Stomach smooth muscle (tissue), 2 donors: ENCODE results near the gene FAM227A.
"Not testable (repeated sequence)": the region's sequence is repeated elsewhere in the genome, so short reads cannot be mapped to it uniquely, and the experiment has no call there.

ENCODE experiments used
- H3K27ac ChIP-seq: one replicate; pipeline ENCODE4 v1.7.0; 2013; ENCODE audit warnings: mild to moderate bottlenecking, low read length, inconsistent platforms
- H3K27me3 ChIP-seq, 2 donors: one replicate each; pipeline ENCODE4 v1.7.0; 2013; ENCODE audit warnings: low read length in 2 of 2; ENCODE audit not compliant: insufficient read depth in 2 of 2, control insufficient read depth in 1 of 2
- H3K36me3 ChIP-seq, 2 donors: one replicate each; pipeline ENCODE4 v1.7.0; 2013; ENCODE audit warnings: low read length in 2 of 2; ENCODE audit not compliant: control insufficient read depth in 2 of 2, insufficient read depth in 2 of 2
- H3K4me1 ChIP-seq: one replicate; pipeline ENCODE4 v1.7.0; 2013; ENCODE audit warnings: low read length; ENCODE audit not compliant: control insufficient read depth, insufficient read depth
- H3K4me3 ChIP-seq, 2 donors: one replicate each; pipeline ENCODE4 v1.7.0; 2013; ENCODE audit warnings: low read length in 2 of 2
- H3K9ac ChIP-seq, 2 donors: one replicate each; pipeline ENCODE4 v1.7.0; 2013; ENCODE audit warnings: low read length in 2 of 2, mild to moderate bottlenecking in 1 of 2
- H3K9me3 ChIP-seq, 2 donors: one replicate each; pipeline ENCODE4 v1.7.0; 2013; ENCODE audit warnings: low read length in 2 of 2; ENCODE audit not compliant: control insufficient read depth in 2 of 2
- donor health status: healthy.
- donor health status: Pancreatic carcinoma.

FAM227A gene

GRCh38 chr22:38632528-38632927, 23.7 kb downstream of the FAM227A start:
- Histone ChIP-seq H3K27ac (no peak overlapping the region), H3K9ac (no peak overlapping the region), H3K4me3 (no peak overlapping the region), H3K27me3 (no peaks in the 10 kb centered on the region), H3K9me3 (no peaks in the 10 kb centered on the region), H3K4me1 (no peaks in the 10 kb centered on the region), H3K36me3 (peaks cover 0 to 4% of the 10 kb centered on the region in 2 donors)

- H3K9me3 ChIP-seq = no peaks in the 10 kb centered on the region
- no peaks in the 10 kb centered on the region for H3K4me1 ChIP-seq
- no peak overlapping the region for H3K4me3 ChIP-seq
- H3K27me3 ChIP-seq = no peaks in the 10 kb centered on the region
- peaks cover 0 to 4% of the 10 kb centered on the region in 2 donors for H3K36me3 ChIP-seq
- H3K9ac ChIP-seq = no peak overlapping the region
- H3K27ac ChIP-seq = no peak overlapping the region
These were observed 24.5 kb downstream of the FAM227A start for GRCh38 chr22:38631724-38632123.

- Histone ChIP-seq H3K4me1 (no peaks in the 10 kb centered on the region), H3K27me3 (no peaks in the 10 kb centered on the region), H3K9me3 (no peaks in the 10 kb centered on the region), H3K9ac (no peak overlapping the region), H3K36me3 (no peaks in the 10 kb centered on the region), H3K27ac (no peak overlapping the region), H3K4me3 (no peak overlapping the region)
These were observed 27.1 kb downstream of the FAM227A start for GRCh38 chr22:38629108-38629507.

GRCh38 chr22:38628444-38628843, 27.7 kb downstream of the FAM227A start:
- Histone ChIP-seq H3K9me3 (no peaks in the 10 kb centered on the region), H3K9ac (no peak overlapping the region), H3K4me1 (no peaks in the 10 kb centered on the region), H3K4me3 (no peak overlapping the region), H3K27ac (no peak overlapping the region), H3K27me3 (no peaks in the 10 kb centered on the region), H3K36me3 (no peaks in the 10 kb centered on the region)

- H3K27me3 ChIP-seq = no peaks in the 10 kb centered on the region
- no peaks in the 10 kb centered on the region for H3K4me1 ChIP-seq
- no peak overlapping the region for H3K4me3 ChIP-seq
- no peak overlapping the region for H3K9ac ChIP-seq
- H3K36me3 ChIP-seq = no peaks in the 10 kb centered on the region
- no peak overlapping the region for H3K27ac ChIP-seq
- H3K9me3 ChIP-seq = no peaks in the 10 kb centered on the region
These were observed 32.8 kb downstream of the FAM227A start for GRCh38 chr22:38623351-38623750.

GRCh38 chr22:38618682-38619081, 37.5 kb downstream of the FAM227A start:
- H3K36me3 ChIP-seq = no peaks in the 10 kb centered on the region
- H3K27me3 ChIP-seq = no peaks in the 10 kb centered on the region
- peaks cover 0 to 2% of the 10 kb centered on the region in 2 donors for H3K9me3 ChIP-seq
- no peak overlapping the region for H3K27ac ChIP-seq
- peaks cover 3% of the 10 kb centered on the region for H3K4me1 ChIP-seq
- no peak overlapping the region for H3K9ac ChIP-seq
- no peak overlapping the region for H3K4me3 ChIP-seq

- peaks cover 0 to 2% of the 10 kb centered on the region in 2 donors for H3K9me3 ChIP-seq
- H3K36me3 ChIP-seq = no peaks in the 10 kb centered on the region
- no peaks in the 10 kb centered on the region for H3K27me3 ChIP-seq
- no peak overlapping the region for H3K4me3 ChIP-seq
- no peak overlapping the region for H3K9ac ChIP-seq
- H3K4me1 ChIP-seq = peaks cover 3% of the 10 kb centered on the region
- no peak overlapping the region for H3K27ac ChIP-seq
These were observed 37.9 kb downstream of the FAM227A start for GRCh38 chr22:38618258-38618657.

GRCh38 chr22:38615064-38615405, 41.2 kb downstream of the FAM227A start:
- H3K4me1 ChIP-seq, H3K27me3 ChIP-seq, H3K9ac ChIP-seq, H3K36me3 ChIP-seq, H3K4me3 ChIP-seq, H3K9me3 ChIP-seq: not testable (repeated sequence)
- peak overlapping the region; percentile 18 for H3K27ac ChIP-seq

- no peaks in the 10 kb centered on the region for H3K27me3 ChIP-seq
- H3K9me3 ChIP-seq = peaks cover 0 to 2% of the 10 kb centered on the region in 2 donors
- no peaks in the 10 kb centered on the region for H3K36me3 ChIP-seq
- peaks cover 3% of the 10 kb centered on the region for H3K4me1 ChIP-seq
- H3K9ac ChIP-seq = no peak overlapping the region
- peak overlapping the region; percentile 18 for H3K27ac ChIP-seq
- no peak overlapping the region for H3K4me3 ChIP-seq
These were observed 41.7 kb downstream of the FAM227A start for GRCh38 chr22:38614332-38615063.

- Histone ChIP-seq H3K36me3 (no peaks in the 10 kb centered on the region), H3K9ac (no peak overlapping the region), H3K27me3 (no peaks in the 10 kb centered on the region), H3K4me3 (no peak overlapping the region), H3K9me3 (peaks cover 0 to 2% of the 10 kb centered on the region in 2 donors), H3K27ac (no peak overlapping the region), H3K4me1 (peaks cover 3% of the 10 kb centered on the region)
These were observed 42.6 kb downstream of the FAM227A start for GRCh38 chr22:38613588-38613987.

GRCh38 chr22:38612217-38613006, 43.8 kb downstream of the FAM227A start:
- H3K4me1 ChIP-seq = peaks cover 3% of the 10 kb centered on the region
- no peaks in the 10 kb centered on the region for H3K27me3 ChIP-seq
- H3K4me3 ChIP-seq = no peak overlapping the region
- H3K9ac ChIP-seq = no peak overlapping the region
- no peak overlapping the region for H3K27ac ChIP-seq
- no peaks in the 10 kb centered on the region for H3K36me3 ChIP-seq
- no peaks in the 10 kb centered on the region for H3K9me3 ChIP-seq
